ENCODE results near the gene SOAT1.

The SOAT1 gene

GRCh38 chr1:179318491-179318890, 24.9 kb downstream of the SOAT1 start:
- no peak overlapping the region for H3K4me3 ChIP-seq (ENCODE audit: low read length)
- TF ChIP-seq CTCF (IDR thresholded peaks at IDR 0.05; ENCODE audit: insufficient read depth, low read depth, low read length, missing control alignments) = no peak
- DNase-seq (ENCODE audit: low read depth) = no peak

GRCh38 chr1:179321533-179322216, 28.1 kb downstream of the SOAT1 start:
- TF ChIP-seq CTCF (IDR thresholded peaks at IDR 0.05; ENCODE audit: insufficient read depth, low read depth, low read length, missing control alignments) = no peak
- DNase-seq (ENCODE audit: low read depth) = no peak

GRCh38 chr1:179322557-179322956, 29.0 kb downstream of the SOAT1 start:
- TF ChIP-seq CTCF (IDR thresholded peaks at IDR 0.05; ENCODE audit: insufficient read depth, low read depth, low read length, missing control alignments) = no peak
- DNase-seq (ENCODE audit: low read depth) = no peak
- H3K4me3 ChIP-seq (ENCODE audit: low read length) = no peak overlapping the region

More at GRCh38 chr1:179321533-179322216, 28.1 kb downstream of the SOAT1 start:
- no peak overlapping the region for H3K4me3 ChIP-seq (ENCODE audit: low read length)

GRCh38 chr1:179323436-179323835, 29.8 kb downstream of the SOAT1 start:
- DNase-seq (ENCODE audit: low read depth) = no peak
- no peak overlapping the region for H3K4me3 ChIP-seq (ENCODE audit: low read length)
- no peak for TF ChIP-seq CTCF (IDR thresholded peaks at IDR 0.05; ENCODE audit: insufficient read depth, low read depth, low read length, missing control alignments)

GRCh38 chr1:179325836-179326235, 32.2 kb downstream of the SOAT1 start:
- no peak overlapping the region for H3K4me3 ChIP-seq (ENCODE audit: low read length)
- no peak for TF ChIP-seq CTCF (IDR thresholded peaks at IDR 0.05; ENCODE audit: insufficient read depth, low read depth, low read length, missing control alignments)
- no peak for DNase-seq (ENCODE audit: low read depth)

GRCh38 chr1:179326746-179327145, 33.1 kb downstream of the SOAT1 start:
- no peak for TF ChIP-seq CTCF (IDR thresholded peaks at IDR 0.05; ENCODE audit: insufficient read depth, low read depth, low read length, missing control alignments)
- no peak overlapping the region for H3K4me3 ChIP-seq (ENCODE audit: low read length)
- no peak for DNase-seq (ENCODE audit: low read depth)

- H3K4me3 ChIP-seq (ENCODE audit: low read length) = no peak overlapping the region
- no peak for DNase-seq (ENCODE audit: low read depth)
- no peak for TF ChIP-seq CTCF (IDR thresholded peaks at IDR 0.05; ENCODE audit: insufficient read depth, low read depth, low read length, missing control alignments)
Observed at GRCh38 chr1:179327196-179327595, 33.6 kb downstream of the SOAT1 start.
